ENCODE measurements around the gene CD19. TPM values are rescaled to one million over a fixed set of nuclear protein-coding genes. Genes with fewer than 3 reads are reported as not detected.
A peak's percentile ranks its signal among the peaks of the same experiment; 100 is the strongest.
"Not testable (repeated sequence)": the region's sequence is repeated elsewhere in the genome, so short reads cannot be mapped to it uniquely, and the experiment has no call there.

CD19 gene
- polyA plus RNA-seq, 1 donor (not counting 4 experiments of a cell fraction or from before 2014, with no cell fraction given) = not detected

DNA sequence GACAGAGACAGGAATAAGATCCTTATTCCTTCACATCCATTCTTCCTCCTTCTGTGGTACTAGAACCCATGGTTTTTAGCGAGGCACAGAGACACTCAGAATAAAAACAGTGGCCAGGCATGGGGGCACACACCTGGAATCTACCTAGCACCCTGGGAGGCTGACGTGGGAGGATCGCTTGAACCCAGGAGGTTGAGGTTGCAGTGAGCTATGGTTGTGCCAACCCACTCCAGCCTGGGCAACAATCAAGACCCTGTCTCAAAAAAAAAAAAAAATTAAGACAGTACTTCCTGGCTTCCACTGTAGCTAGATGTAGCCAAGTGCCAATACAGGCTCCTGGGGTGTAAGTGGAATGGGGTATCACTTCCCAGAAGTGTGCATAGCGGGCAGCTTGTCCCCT lies 35.4 kb downstream of the CD19 start:
- H4K20me1 ChIP-seq (ENCODE audit: control insufficient read depth, extremely low read depth, insufficient read depth, low read length) = no peaks in the 10 kb centered on the region
- H3K4me2 ChIP-seq (ENCODE audit: control insufficient read depth, extremely low read depth, insufficient read depth, low read depth, low read length) = no peak overlapping the region
- no peak overlapping the region for H2AFZ ChIP-seq (ENCODE audit: control insufficient read depth, low read length)
- H3K9me3 ChIP-seq (ENCODE audit: control insufficient read depth, low read depth, low read length) = no peaks in the 10 kb centered on the region
- no peaks in the 10 kb centered on the region for H3K27me3 ChIP-seq (ENCODE audit: control insufficient read depth, extremely low read depth, insufficient read depth, low read length)
- H3K9me1 ChIP-seq (ENCODE audit: control insufficient read depth, extremely low read depth, insufficient read depth, low read length) = no peaks in the 10 kb centered on the region
- H3K36me3 ChIP-seq (ENCODE audit: control insufficient read depth in 2 of 2, extremely low read depth in 1 of 2, insufficient read depth in 2 of 2, low read length in 2 of 2) = peaks cover 19 to 27% of the 10 kb centered on the region in 2 experiments
- no peaks in the 10 kb centered on the region for H3K4me1 ChIP-seq (ENCODE audit: control insufficient read depth, extremely low read depth, insufficient read depth, low read length)
- no peaks in the 10 kb centered on the region for H3K79me2 ChIP-seq (ENCODE audit: control insufficient read depth, insufficient read depth, low read length)
- H3K9ac ChIP-seq (ENCODE audit: control insufficient read depth, extremely low read depth, insufficient read depth, low read length) = no peak overlapping the region
- dilution Hi-C loops (cut with MboI; ENCODE audit: extremely low pct_ligation_motif_present, low sequenced_read_pairs) = no loop called here
- no peak for FAIRE-seq
- DNase-seq (ENCODE audit: low read depth, low spot score) = no peak
- no peak overlapping the region for H3K27ac ChIP-seq (ENCODE audit: control insufficient read depth, insufficient read depth, low read length)
- no peak for TF ChIP-seq EZH2 (IDR thresholded peaks at IDR 0.05; ENCODE audit: low read length)
- TF ChIP-seq, protein P1, sequence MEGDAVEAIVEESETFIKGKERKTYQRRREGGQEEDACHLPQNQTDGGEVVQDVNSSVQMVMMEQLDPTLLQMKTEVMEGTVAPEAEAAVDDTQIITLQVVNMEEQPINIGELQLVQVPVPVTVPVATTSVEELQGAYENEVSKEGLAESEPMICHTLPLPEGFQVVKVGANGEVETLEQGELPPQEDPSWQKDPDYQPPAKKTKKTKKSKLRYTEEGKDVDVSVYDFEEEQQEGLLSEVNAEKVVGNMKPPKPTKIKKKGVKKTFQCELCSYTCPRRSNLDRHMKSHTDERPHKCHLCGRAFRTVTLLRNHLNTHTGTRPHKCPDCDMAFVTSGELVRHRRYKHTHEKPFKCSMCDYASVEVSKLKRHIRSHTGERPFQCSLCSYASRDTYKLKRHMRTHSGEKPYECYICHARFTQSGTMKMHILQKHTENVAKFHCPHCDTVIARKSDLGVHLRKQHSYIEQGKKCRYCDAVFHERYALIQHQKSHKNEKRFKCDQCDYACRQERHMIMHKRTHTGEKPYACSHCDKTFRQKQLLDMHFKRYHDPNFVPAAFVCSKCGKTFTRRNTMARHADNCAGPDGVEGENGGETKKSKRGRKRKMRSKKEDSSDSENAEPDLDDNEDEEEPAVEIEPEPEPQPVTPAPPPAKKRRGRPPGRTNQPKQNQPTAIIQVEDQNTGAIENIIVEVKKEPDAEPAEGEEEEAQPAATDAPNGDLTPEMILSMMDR (optimal IDR thresholded peaks at IDR 0.05 in 1 of 3, IDR thresholded peaks at IDR 0.05 in 1 of 3, conservative IDR thresholded peaks at IDR 0.05 in 1 of 3; ENCODE audit: extremely low read depth in 1 of 3, insufficient read depth in 2 of 3, low read length in 3 of 3) = no peak
- H3K4me3 ChIP-seq (ENCODE audit: control insufficient read depth in 2 of 3, extremely low read depth in 1 of 3, insufficient read depth in 2 of 3, low read depth in 1 of 3, low read length in 3 of 3) = no peak overlapping the region

DNA sequence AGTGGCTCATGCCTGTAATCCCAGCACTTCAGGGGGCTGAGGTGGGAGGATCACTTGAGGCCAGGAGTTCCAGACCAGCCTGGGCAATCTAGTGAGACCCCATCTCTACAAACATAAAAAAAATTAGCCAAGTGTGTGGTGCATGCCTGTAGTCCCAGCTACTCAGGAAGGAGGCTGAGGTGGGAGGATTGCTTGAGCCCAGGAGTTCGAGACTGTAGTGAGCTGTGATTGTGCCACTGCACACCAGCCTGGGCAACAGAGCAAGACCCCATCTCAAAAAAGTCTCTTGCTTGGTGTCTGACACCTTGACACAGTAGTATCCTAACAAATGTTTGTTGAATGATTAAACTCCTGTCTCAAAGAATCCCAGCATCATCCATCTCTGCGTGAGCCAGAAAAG lies 37.9 kb downstream of the CD19 start:
- H3K9me3 ChIP-seq (ENCODE audit: control insufficient read depth, low read depth, low read length); H3K4me3 ChIP-seq (ENCODE audit: control insufficient read depth in 2 of 3, extremely low read depth in 1 of 3, insufficient read depth in 2 of 3, low read depth in 1 of 3, low read length in 3 of 3); H3K4me2 ChIP-seq (ENCODE audit: control insufficient read depth, extremely low read depth, insufficient read depth, low read depth, low read length); H3K36me3 ChIP-seq (ENCODE audit: control insufficient read depth in 2 of 2, extremely low read depth in 1 of 2, insufficient read depth in 2 of 2, low read length in 2 of 2); H3K9me1 ChIP-seq (ENCODE audit: control insufficient read depth, extremely low read depth, insufficient read depth, low read length); H2AFZ ChIP-seq (ENCODE audit: control insufficient read depth, low read length); H3K9ac ChIP-seq (ENCODE audit: control insufficient read depth, extremely low read depth, insufficient read depth, low read length); DNase-seq (ENCODE audit: low read depth, low spot score); H3K27me3 ChIP-seq (ENCODE audit: control insufficient read depth, extremely low read depth, insufficient read depth, low read length); H3K27ac ChIP-seq (ENCODE audit: control insufficient read depth, insufficient read depth, low read length); H3K79me2 ChIP-seq (ENCODE audit: control insufficient read depth, insufficient read depth, low read length); H4K20me1 ChIP-seq (ENCODE audit: control insufficient read depth, extremely low read depth, insufficient read depth, low read length); H3K4me1 ChIP-seq (ENCODE audit: control insufficient read depth, extremely low read depth, insufficient read depth, low read length); FAIRE-seq; dilution Hi-C loops (cut with MboI; ENCODE audit: extremely low pct_ligation_motif_present, low sequenced_read_pairs): not testable (repeated sequence)

DNA sequence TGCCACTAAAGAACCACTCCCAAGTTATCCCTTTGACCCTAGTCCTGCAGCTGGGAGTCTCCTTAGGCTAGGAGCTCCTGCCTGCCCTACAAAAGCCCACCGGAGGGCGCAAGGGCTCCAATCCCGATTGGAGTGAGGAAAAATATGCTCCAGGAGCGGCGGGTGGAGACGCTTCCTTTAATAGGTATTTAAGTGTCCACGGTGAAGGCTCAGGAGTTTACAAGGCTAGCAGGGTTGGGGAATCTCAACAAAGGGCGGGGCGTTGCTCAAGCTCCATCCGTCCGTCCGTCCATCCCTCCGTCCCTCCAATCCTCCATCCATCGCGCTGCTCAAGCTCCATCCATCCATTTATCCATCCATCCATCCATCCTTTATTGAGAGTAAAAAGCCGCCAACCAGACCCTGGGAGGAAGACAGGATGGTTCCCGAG lies 42.3 kb downstream of the CD19 start:
- Histone ChIP-seq H3K4me3 (ENCODE audit: control insufficient read depth in 2 of 3, extremely low read depth in 1 of 3, insufficient read depth in 2 of 3, low read depth in 1 of 3, low read length in 3 of 3) (peak overlapping the region; percentile 79 to 85 (median 84)), H3K9me3 (ENCODE audit: control insufficient read depth, low read depth, low read length) (no peaks in the 10 kb centered on the region), H4K20me1 (ENCODE audit: control insufficient read depth, extremely low read depth, insufficient read depth, low read length) (no peaks in the 10 kb centered on the region), H3K27ac (ENCODE audit: control insufficient read depth, insufficient read depth, low read length) (peak overlapping the region; percentile 89), H3K4me2 (ENCODE audit: control insufficient read depth, extremely low read depth, insufficient read depth, low read depth, low read length) (peak overlapping the region; percentile 81), H3K9me1 (ENCODE audit: control insufficient read depth, extremely low read depth, insufficient read depth, low read length) (no peaks in the 10 kb centered on the region), H3K4me1 (ENCODE audit: control insufficient read depth, extremely low read depth, insufficient read depth, low read length) (peaks cover 8% of the 10 kb centered on the region), H3K36me3 (ENCODE audit: control insufficient read depth in 2 of 2, extremely low read depth in 1 of 2, insufficient read depth in 2 of 2, low read length in 2 of 2) (peaks cover 5 to 15% of the 10 kb centered on the region in 2 experiments), H3K9ac (ENCODE audit: control insufficient read depth, extremely low read depth, insufficient read depth, low read length) (peak overlapping the region; percentile 88), H3K27me3 (ENCODE audit: control insufficient read depth, extremely low read depth, insufficient read depth, low read length) (no peaks in the 10 kb centered on the region), H2AFZ (ENCODE audit: control insufficient read depth, low read length) (peak overlapping the region; percentile 89), H3K79me2 (ENCODE audit: control insufficient read depth, insufficient read depth, low read length) (peaks cover 20% of the 10 kb centered on the region)
- TF ChIP-seq EZH2 (IDR thresholded peaks at IDR 0.05; ENCODE audit: low read length) = no peak
- TF ChIP-seq, protein P1 (optimal IDR thresholded peaks at IDR 0.05 in 1 of 3, IDR thresholded peaks at IDR 0.05 in 1 of 3, conservative IDR thresholded peaks at IDR 0.05 in 1 of 3; ENCODE audit: extremely low read depth in 1 of 3, insufficient read depth in 2 of 3, low read length in 3 of 3) = peak; percentile 58 to 73 (median 69)
- DNase-seq (ENCODE audit: low read depth, low spot score) = peak; percentile 49
- FAIRE-seq = no peak
- dilution Hi-C loops (cut with MboI; ENCODE audit: extremely low pct_ligation_motif_present, low sequenced_read_pairs) = no loop called here
